ENCODE data around the gene KCNH2. TPM values are rescaled to one million over a fixed set of nuclear protein-coding genes. Genes with fewer than 3 reads are reported as not detected.

KCNH2 gene
- total RNA-seq, 1 experiment from 2014 or later: 16.2 TPM

GRCh38 chr7:150948791-150949251 is 29.3 kb downstream of the KCNH2 start:
- no peak overlapping the region for H3K27ac Mint-ChIP-seq
- POLR2A ChIA-PET: no interaction called here
- ATAC-seq (no peak), DNase-seq (ENCODE audit: low spot score) (no peak)
- H3K36me3 Mint-ChIP-seq: peaks cover 4% of the 10 kb centered on the region; the same call in 1 of the 2 replicates
- CTCF ChIA-PET: interaction anchor here (0.8 to 3.6 kb wide), 14 partner anchors 11 to 72 kb away, joined by 3 to 21 read pairs (median 4); no protein-coding TSS in a partner anchor
- no peaks in the 10 kb centered on the region for H3K9me3 Mint-ChIP-seq
- H3K4me3 Mint-ChIP-seq: peak overlapping the region; percentile 29
- H3K4me1 Mint-ChIP-seq: peaks cover 35% of the 10 kb centered on the region
- peaks cover 6% of the 10 kb centered on the region for H3K27me3 Mint-ChIP-seq (ENCODE audit: low read depth)
- TF ChIP-seq ZNF416 (CRISPR knock-in tag; IDR thresholded peaks at IDR 0.05): no peak
- TF ChIP-seq, protein P1, sequence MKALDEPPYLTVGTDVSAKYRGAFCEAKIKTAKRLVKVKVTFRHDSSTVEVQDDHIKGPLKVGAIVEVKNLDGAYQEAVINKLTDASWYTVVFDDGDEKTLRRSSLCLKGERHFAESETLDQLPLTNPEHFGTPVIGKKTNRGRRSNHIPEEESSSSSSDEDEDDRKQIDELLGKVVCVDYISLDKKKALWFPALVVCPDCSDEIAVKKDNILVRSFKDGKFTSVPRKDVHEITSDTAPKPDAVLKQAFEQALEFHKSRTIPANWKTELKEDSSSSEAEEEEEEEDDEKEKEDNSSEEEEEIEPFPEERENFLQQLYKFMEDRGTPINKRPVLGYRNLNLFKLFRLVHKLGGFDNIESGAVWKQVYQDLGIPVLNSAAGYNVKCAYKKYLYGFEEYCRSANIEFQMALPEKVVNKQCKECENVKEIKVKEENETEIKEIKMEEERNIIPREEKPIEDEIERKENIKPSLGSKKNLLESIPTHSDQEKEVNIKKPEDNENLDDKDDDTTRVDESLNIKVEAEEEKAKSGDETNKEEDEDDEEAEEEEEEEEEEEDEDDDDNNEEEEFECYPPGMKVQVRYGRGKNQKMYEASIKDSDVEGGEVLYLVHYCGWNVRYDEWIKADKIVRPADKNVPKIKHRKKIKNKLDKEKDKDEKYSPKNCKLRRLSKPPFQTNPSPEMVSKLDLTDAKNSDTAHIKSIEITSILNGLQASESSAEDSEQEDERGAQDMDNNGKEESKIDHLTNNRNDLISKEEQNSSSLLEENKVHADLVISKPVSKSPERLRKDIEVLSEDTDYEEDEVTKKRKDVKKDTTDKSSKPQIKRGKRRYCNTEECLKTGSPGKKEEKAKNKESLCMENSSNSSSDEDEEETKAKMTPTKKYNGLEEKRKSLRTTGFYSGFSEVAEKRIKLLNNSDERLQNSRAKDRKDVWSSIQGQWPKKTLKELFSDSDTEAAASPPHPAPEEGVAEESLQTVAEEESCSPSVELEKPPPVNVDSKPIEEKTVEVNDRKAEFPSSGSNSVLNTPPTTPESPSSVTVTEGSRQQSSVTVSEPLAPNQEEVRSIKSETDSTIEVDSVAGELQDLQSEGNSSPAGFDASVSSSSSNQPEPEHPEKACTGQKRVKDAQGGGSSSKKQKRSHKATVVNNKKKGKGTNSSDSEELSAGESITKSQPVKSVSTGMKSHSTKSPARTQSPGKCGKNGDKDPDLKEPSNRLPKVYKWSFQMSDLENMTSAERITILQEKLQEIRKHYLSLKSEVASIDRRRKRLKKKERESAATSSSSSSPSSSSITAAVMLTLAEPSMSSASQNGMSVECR (CRISPR knock-in tag; IDR thresholded peaks at IDR 0.05; ENCODE audit: borderline replicate concordance): no peak
- TF ChIP-seq KAT7 (CRISPR knock-in tag; IDR thresholded peaks at IDR 0.05; ENCODE audit: borderline replicate concordance): no peak
- no peak for TF ChIP-seq NR3C1 (CRISPR knock-in tag; conservative IDR thresholded peaks at IDR 0.05; ENCODE audit: low read depth)
- no peak for TF ChIP-seq NFE2L1 (CRISPR knock-in tag; IDR thresholded peaks at IDR 0.05)
- TF ChIP-seq, protein P2, sequence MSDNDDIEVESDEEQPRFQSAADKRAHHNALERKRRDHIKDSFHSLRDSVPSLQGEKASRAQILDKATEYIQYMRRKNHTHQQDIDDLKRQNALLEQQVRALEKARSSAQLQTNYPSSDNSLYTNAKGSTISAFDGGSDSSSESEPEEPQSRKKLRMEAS (CRISPR knock-in tag; IDR thresholded peaks at IDR 0.05): no peak
- TF ChIP-seq, protein P3, sequence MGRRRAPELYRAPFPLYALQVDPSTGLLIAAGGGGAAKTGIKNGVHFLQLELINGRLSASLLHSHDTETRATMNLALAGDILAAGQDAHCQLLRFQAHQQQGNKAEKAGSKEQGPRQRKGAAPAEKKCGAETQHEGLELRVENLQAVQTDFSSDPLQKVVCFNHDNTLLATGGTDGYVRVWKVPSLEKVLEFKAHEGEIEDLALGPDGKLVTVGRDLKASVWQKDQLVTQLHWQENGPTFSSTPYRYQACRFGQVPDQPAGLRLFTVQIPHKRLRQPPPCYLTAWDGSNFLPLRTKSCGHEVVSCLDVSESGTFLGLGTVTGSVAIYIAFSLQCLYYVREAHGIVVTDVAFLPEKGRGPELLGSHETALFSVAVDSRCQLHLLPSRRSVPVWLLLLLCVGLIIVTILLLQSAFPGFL (CRISPR knock-in tag; IDR thresholded peaks at IDR 0.05; ENCODE audit: borderline replicate concordance): no peak
- TF ChIP-seq, protein P4, sequence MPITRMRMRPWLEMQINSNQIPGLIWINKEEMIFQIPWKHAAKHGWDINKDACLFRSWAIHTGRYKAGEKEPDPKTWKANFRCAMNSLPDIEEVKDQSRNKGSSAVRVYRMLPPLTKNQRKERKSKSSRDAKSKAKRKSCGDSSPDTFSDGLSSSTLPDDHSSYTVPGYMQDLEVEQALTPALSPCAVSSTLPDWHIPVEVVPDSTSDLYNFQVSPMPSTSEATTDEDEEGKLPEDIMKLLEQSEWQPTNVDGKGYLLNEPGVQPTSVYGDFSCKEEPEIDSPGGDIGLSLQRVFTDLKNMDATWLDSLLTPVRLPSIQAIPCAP (CRISPR knock-in tag; IDR thresholded peaks at IDR 0.05): no peak
- no peak for TF ChIP-seq ZNF512 (CRISPR knock-in tag; IDR thresholded peaks at IDR 0.05; ENCODE audit: borderline replicate concordance)
- no peak for TF ChIP-seq ZNF263 (CRISPR knock-in tag; IDR thresholded peaks at IDR 0.05; ENCODE audit: low read depth)
- TF ChIP-seq NFYB (CRISPR knock-in tag; conservative IDR thresholded peaks at IDR 0.05; ENCODE audit: low read depth): no peak
- no peak for TF ChIP-seq STAT6 (CRISPR knock-in tag; conservative IDR thresholded peaks at IDR 0.05; ENCODE audit: low read depth)
- no peak for TF ChIP-seq TEAD4 (CRISPR knock-in tag; IDR thresholded peaks at IDR 0.05)
- TF ChIP-seq, protein P5, sequence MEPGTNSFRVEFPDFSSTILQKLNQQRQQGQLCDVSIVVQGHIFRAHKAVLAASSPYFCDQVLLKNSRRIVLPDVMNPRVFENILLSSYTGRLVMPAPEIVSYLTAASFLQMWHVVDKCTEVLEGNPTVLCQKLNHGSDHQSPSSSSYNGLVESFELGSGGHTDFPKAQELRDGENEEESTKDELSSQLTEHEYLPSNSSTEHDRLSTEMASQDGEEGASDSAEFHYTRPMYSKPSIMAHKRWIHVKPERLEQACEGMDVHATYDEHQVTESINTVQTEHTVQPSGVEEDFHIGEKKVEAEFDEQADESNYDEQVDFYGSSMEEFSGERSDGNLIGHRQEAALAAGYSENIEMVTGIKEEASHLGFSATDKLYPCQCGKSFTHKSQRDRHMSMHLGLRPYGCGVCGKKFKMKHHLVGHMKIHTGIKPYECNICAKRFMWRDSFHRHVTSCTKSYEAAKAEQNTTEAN (CRISPR knock-in tag; IDR thresholded peaks at IDR 0.05): no peak
- TF ChIP-seq, protein P6, sequence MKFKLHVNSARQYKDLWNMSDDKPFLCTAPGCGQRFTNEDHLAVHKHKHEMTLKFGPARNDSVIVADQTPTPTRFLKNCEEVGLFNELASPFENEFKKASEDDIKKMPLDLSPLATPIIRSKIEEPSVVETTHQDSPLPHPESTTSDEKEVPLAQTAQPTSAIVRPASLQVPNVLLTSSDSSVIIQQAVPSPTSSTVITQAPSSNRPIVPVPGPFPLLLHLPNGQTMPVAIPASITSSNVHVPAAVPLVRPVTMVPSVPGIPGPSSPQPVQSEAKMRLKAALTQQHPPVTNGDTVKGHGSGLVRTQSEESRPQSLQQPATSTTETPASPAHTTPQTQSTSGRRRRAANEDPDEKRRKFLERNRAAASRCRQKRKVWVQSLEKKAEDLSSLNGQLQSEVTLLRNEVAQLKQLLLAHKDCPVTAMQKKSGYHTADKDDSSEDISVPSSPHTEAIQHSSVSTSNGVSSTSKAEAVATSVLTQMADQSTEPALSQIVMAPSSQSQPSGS (CRISPR knock-in tag; IDR thresholded peaks at IDR 0.05; ENCODE audit: borderline replicate concordance, low read depth): no peak
- TF ChIP-seq TEAD1 (CRISPR knock-in tag; IDR thresholded peaks at IDR 0.05): no peak
- TF ChIP-seq, protein P7, sequence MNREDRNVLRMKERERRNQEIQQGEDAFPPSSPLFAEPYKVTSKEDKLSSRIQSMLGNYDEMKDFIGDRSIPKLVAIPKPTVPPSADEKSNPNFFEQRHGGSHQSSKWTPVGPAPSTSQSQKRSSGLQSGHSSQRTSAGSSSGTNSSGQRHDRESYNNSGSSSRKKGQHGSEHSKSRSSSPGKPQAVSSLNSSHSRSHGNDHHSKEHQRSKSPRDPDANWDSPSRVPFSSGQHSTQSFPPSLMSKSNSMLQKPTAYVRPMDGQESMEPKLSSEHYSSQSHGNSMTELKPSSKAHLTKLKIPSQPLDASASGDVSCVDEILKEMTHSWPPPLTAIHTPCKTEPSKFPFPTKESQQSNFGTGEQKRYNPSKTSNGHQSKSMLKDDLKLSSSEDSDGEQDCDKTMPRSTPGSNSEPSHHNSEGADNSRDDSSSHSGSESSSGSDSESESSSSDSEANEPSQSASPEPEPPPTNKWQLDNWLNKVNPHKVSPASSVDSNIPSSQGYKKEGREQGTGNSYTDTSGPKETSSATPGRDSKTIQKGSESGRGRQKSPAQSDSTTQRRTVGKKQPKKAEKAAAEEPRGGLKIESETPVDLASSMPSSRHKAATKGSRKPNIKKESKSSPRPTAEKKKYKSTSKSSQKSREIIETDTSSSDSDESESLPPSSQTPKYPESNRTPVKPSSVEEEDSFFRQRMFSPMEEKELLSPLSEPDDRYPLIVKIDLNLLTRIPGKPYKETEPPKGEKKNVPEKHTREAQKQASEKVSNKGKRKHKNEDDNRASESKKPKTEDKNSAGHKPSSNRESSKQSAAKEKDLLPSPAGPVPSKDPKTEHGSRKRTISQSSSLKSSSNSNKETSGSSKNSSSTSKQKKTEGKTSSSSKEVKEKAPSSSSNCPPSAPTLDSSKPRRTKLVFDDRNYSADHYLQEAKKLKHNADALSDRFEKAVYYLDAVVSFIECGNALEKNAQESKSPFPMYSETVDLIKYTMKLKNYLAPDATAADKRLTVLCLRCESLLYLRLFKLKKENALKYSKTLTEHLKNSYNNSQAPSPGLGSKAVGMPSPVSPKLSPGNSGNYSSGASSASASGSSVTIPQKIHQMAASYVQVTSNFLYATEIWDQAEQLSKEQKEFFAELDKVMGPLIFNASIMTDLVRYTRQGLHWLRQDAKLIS (CRISPR knock-in tag; IDR thresholded peaks at IDR 0.05; ENCODE audit: borderline replicate concordance): no peak
- no peak for TF ChIP-seq SMAD4 (CRISPR knock-in tag; IDR thresholded peaks at IDR 0.05)
- TF ChIP-seq HMGA2 (CRISPR knock-in tag; IDR thresholded peaks at IDR 0.05): no peak

All from WTC11 (cell line).